ENCODE measurements around the gene NR6A1. TPM values are rescaled to one million over a fixed set of nuclear protein-coding genes. Genes with fewer than 3 reads are reported as not detected.

Gene NR6A1
- polyA plus RNA-seq, 1 donor from 2014 or later = 4.3 TPM

DNA sequence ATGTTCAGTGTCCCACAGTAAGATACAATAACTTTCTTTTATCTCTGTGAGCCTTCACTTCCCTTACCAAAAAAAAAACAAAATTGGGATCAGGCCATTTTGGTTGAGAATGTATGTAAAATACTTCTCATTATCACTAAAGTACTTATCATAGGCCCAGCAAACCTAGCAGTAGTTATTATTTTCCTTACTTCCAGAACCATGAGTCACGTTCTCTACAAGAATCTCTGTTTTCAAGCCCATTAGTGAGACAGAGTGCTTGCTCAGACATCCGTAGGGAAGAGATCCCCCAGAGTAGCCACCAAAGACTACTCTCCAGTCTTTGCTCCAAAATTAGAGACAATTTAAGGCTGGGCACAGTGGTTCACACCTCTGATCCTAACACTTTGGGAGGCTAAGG lies 160.0 kb downstream of the NR6A1 start:
- Histone ChIP-seq H3K27me3 (ENCODE audit: insufficient read depth, low read depth, low read length) (no peaks in the 10 kb centered on the region), H3K79me2 (replicated peaks; ENCODE audit: insufficient read depth, low read length) (no peaks in the 10 kb centered on the region), H4K20me1 (ENCODE audit: insufficient read depth) (no peaks in the 10 kb centered on the region), H3K9me2 (ENCODE audit: insufficient read depth, low read length) (no peaks in the 10 kb centered on the region), H2AFZ (ENCODE audit: low read depth, low read length) (no peak overlapping the region), H3K4me3 (ENCODE audit: low read length) (no peak overlapping the region), H3K9ac (ENCODE audit: low read length) (no peak overlapping the region), H3K4me2 (ENCODE audit: low read length) (no peak overlapping the region), H3F3A (ENCODE audit: insufficient read depth, low read length, poor library complexity, severe bottlenecking) (no peaks in the 10 kb centered on the region), H3K27ac (ENCODE audit: low read length) (no peak overlapping the region), H3K9me3 (ENCODE audit: low read length) (no peaks in the 10 kb centered on the region), H3K36me3 (ENCODE audit: insufficient read depth, low read length) (no peaks in the 10 kb centered on the region)
- TF ChIP-seq, protein P1, sequence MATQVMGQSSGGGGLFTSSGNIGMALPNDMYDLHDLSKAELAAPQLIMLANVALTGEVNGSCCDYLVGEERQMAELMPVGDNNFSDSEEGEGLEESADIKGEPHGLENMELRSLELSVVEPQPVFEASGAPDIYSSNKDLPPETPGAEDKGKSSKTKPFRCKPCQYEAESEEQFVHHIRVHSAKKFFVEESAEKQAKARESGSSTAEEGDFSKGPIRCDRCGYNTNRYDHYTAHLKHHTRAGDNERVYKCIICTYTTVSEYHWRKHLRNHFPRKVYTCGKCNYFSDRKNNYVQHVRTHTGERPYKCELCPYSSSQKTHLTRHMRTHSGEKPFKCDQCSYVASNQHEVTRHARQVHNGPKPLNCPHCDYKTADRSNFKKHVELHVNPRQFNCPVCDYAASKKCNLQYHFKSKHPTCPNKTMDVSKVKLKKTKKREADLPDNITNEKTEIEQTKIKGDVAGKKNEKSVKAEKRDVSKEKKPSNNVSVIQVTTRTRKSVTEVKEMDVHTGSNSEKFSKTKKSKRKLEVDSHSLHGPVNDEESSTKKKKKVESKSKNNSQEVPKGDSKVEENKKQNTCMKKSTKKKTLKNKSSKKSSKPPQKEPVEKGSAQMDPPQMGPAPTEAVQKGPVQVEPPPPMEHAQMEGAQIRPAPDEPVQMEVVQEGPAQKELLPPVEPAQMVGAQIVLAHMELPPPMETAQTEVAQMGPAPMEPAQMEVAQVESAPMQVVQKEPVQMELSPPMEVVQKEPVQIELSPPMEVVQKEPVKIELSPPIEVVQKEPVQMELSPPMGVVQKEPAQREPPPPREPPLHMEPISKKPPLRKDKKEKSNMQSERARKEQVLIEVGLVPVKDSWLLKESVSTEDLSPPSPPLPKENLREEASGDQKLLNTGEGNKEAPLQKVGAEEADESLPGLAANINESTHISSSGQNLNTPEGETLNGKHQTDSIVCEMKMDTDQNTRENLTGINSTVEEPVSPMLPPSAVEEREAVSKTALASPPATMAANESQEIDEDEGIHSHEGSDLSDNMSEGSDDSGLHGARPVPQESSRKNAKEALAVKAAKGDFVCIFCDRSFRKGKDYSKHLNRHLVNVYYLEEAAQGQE (IDR thresholded peaks at IDR 0.05; ENCODE audit: borderline replicate concordance) = no peak

DNA sequence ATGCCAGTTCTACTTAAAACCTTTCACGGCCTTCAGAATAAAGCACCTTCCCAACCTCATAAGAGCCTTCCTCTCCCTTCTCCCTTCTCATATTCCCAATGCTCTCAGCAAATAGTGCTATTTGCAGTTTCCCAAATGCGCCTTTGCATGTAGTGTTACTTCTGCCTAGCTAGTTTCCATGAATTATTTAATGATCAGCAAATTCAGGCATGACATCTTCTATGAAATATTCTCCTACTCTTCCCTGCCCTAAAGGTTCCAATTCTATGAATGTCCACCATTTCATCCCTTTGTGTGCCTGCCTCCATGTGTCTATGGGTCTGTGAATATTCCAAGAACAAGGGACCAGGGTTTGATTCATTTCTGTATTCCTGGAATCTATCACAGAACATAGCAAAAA lies 165.1 kb downstream of the NR6A1 start:
- H3F3A ChIP-seq (ENCODE audit: insufficient read depth, low read length, poor library complexity, severe bottlenecking) = no peaks in the 10 kb centered on the region
- H3K27me3 ChIP-seq (ENCODE audit: insufficient read depth, low read depth, low read length) = no peaks in the 10 kb centered on the region
- no peak for TF ChIP-seq TAF1 (IDR thresholded peaks at IDR 0.05; ENCODE audit: low read depth)
- TF ChIP-seq MXI1 (conservative IDR thresholded peaks at IDR 0.05; ENCODE audit: poor library complexity, severe bottlenecking) = no peak
- no peak for TF ChIP-seq EZH2 (IDR thresholded peaks at IDR 0.05; ENCODE audit: borderline replicate concordance, insufficient read depth, low read length, poor library complexity, severe bottlenecking)
- no peak for TF ChIP-seq SMC3 (conservative IDR thresholded peaks at IDR 0.05; ENCODE audit: poor library complexity)
- TF ChIP-seq EP300 (conservative IDR thresholded peaks at IDR 0.05; ENCODE audit: poor library complexity, severe bottlenecking) = no peak
- no peak overlapping the region for H3K4me3 ChIP-seq (ENCODE audit: low read length)
- H2AFZ ChIP-seq (ENCODE audit: low read depth, low read length) = no peak overlapping the region
- H3K27ac ChIP-seq (ENCODE audit: low read length) = no peak overlapping the region
- H4K20me1 ChIP-seq (ENCODE audit: insufficient read depth) = no peaks in the 10 kb centered on the region
- H3K9ac ChIP-seq (ENCODE audit: low read length) = no peak overlapping the region
- H3K9me3 ChIP-seq (ENCODE audit: low read length) = no peaks in the 10 kb centered on the region
- no peak overlapping the region for H3K4me2 ChIP-seq (ENCODE audit: low read length)
- no peaks in the 10 kb centered on the region for H3K79me2 ChIP-seq (replicated peaks; ENCODE audit: insufficient read depth, low read length)
- H3K36me3 ChIP-seq (ENCODE audit: insufficient read depth, low read length) = no peaks in the 10 kb centered on the region
- H3K9me2 ChIP-seq (ENCODE audit: insufficient read depth, low read length) = no peaks in the 10 kb centered on the region

DNA sequence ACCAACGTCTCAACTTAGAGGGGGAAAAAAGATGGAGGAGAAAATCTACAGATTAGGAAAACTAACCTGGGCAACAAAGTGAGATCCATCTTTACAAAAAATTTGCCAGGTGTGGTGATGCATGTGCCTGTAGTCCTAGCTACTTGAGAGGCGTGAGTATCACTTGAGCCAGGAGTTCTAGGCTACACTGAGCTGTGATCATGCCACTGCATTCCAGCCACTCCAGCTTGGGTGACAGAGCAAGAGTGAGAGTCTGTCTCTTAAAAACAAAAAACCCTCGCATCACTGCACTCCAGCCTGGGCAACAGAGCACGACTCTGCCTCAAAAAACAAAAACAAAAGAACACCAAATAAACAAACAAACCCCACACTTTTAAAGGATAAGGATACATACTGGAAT lies 165.9 kb downstream of the NR6A1 start:
- H3K4me2 ChIP-seq (ENCODE audit: low read length) = no peak overlapping the region
- no peak for TF ChIP-seq EZH2 (IDR thresholded peaks at IDR 0.05; ENCODE audit: borderline replicate concordance, insufficient read depth, low read length, poor library complexity, severe bottlenecking)
- TF ChIP-seq POLR2AphosphoS5 (IDR thresholded peaks at IDR 0.05) = no peak
- no peak for TF ChIP-seq TAF1 (IDR thresholded peaks at IDR 0.05; ENCODE audit: low read depth)
- TF ChIP-seq EP300 (conservative IDR thresholded peaks at IDR 0.05; ENCODE audit: poor library complexity, severe bottlenecking) = no peak
- no peaks in the 10 kb centered on the region for H3K9me2 ChIP-seq (ENCODE audit: insufficient read depth, low read length)
- no peaks in the 10 kb centered on the region for H3K27me3 ChIP-seq (ENCODE audit: insufficient read depth, low read depth, low read length)
- H2AFZ ChIP-seq (ENCODE audit: low read depth, low read length) = no peak overlapping the region
- no peak overlapping the region for H3K9ac ChIP-seq (ENCODE audit: low read length)
- no peak overlapping the region for H3K27ac ChIP-seq (ENCODE audit: low read length)
- no peaks in the 10 kb centered on the region for H4K20me1 ChIP-seq (ENCODE audit: insufficient read depth)
- H3K36me3 ChIP-seq (ENCODE audit: insufficient read depth, low read length) = no peaks in the 10 kb centered on the region
- no peaks in the 10 kb centered on the region for H3K79me2 ChIP-seq (replicated peaks; ENCODE audit: insufficient read depth, low read length)
- H3K9me3 ChIP-seq (ENCODE audit: low read length) = no peaks in the 10 kb centered on the region
- H3F3A ChIP-seq (ENCODE audit: insufficient read depth, low read length, poor library complexity, severe bottlenecking) = no peaks in the 10 kb centered on the region
- H3K4me3 ChIP-seq (ENCODE audit: low read length) = no peak overlapping the region
